KMS-11 (cell line): ENCODE data around the gene FBRS.

ENCODE experiments used
- H2AFZ ChIP-seq: fragments of 200-600 bp; sonication (generic); 2 replicates; pipeline ENCODE4 v1.6.1; 2016; ENCODE audit warnings: antibody characterized with exemption, mixed run types, low read depth
- H3K27ac ChIP-seq: fragments of 200-600 bp; sonication (generic); 2 replicates; pipeline ENCODE4 v1.6.1; 2016; ENCODE audit warnings: mild to moderate bottlenecking, mixed run types
- H3K27me3 ChIP-seq: fragments of 200-600 bp; sonication (generic); 2 replicates; pipeline ENCODE4 v1.6.1; 2017; ENCODE audit warnings: mild to moderate bottlenecking, low read depth, mixed run types, moderate library complexity; ENCODE audit not compliant: insufficient read depth
- H3K36me3 ChIP-seq: fragments of 200-600 bp; sonication (generic); 2 replicates; pipeline ENCODE4 v1.6.1; 2017; ENCODE audit warnings: mild to moderate bottlenecking, mixed run types; ENCODE audit not compliant: insufficient read depth
- H3K4me1 ChIP-seq: fragments of 200-600 bp; sonication (generic); 2 replicates; pipeline ENCODE4 v1.6.1; 2016; ENCODE audit warnings: mild to moderate bottlenecking, low read depth, mixed run types; ENCODE audit not compliant: poor library complexity, severe bottlenecking
- H3K4me2 ChIP-seq: fragments of 200-600 bp; sonication (generic); 2 replicates; pipeline ENCODE4 v1.7.0; 2016; ENCODE audit warnings: mild to moderate bottlenecking, mixed run types
- H3K4me3 ChIP-seq: fragments of 200-600 bp; sonication (generic); IDR thresholded peaks from 2 replicates; pipeline ENCODE4 v1.6.1; 2017; ENCODE audit warnings: low read depth, low read length, mixed read lengths; ENCODE audit not compliant: insufficient read depth
- H3K79me2 ChIP-seq: fragments of 200-600 bp; sonication (generic); 2 replicates; pipeline ENCODE4 v1.6.1; 2016; ENCODE audit warnings: low read depth, mixed run types; ENCODE audit not compliant: insufficient read depth
- H3K9ac ChIP-seq: fragments of 200-600 bp; sonication (generic); 2 replicates; pipeline ENCODE4 v1.6.1; 2016; ENCODE audit warnings: mild to moderate bottlenecking, mixed run types
- H4K20me1 ChIP-seq: fragments of 200-600 bp; sonication (generic); 2 replicates; pipeline ENCODE4 v1.6.1; 2016; ENCODE audit warnings: mild to moderate bottlenecking, mixed run types; ENCODE audit not compliant: insufficient read depth
- CTCF ChIP-seq: fragments of 200-600 bp; sonication (generic); conservative IDR thresholded peaks from 2 replicates; pipeline ENCODE4 v1.6.1; 2017; ENCODE audit warnings: low read depth, mild to moderate bottlenecking, antibody characterized with exemption, low read length, moderate library complexity, mixed read lengths

The FBRS gene

GRCh38 chr16:30637944-30638343 is 20.3 kb upstream of the FBRS start:
- Histone ChIP-seq H3K9ac (no peak overlapping the region), H2AFZ (no peak overlapping the region), H3K36me3 (no peaks in the 10 kb centered on the region), H4K20me1 (no peaks in the 10 kb centered on the region), H3K4me2 (no peak overlapping the region), H3K4me1 (peaks cover 16% of the 10 kb centered on the region), H3K27me3 (no peaks in the 10 kb centered on the region), H3K27ac (no peak overlapping the region), H3K4me3 (no peak overlapping the region), H3K79me2 (no peaks in the 10 kb centered on the region)
- peak; percentile 62 for TF ChIP-seq CTCF

- H2AFZ ChIP-seq = no peak overlapping the region
- no peaks in the 10 kb centered on the region for H3K79me2 ChIP-seq
- H4K20me1 ChIP-seq = no peaks in the 10 kb centered on the region
- H3K36me3 ChIP-seq = no peaks in the 10 kb centered on the region
- peaks cover 32% of the 10 kb centered on the region for H3K4me1 ChIP-seq
- H3K27me3 ChIP-seq = no peaks in the 10 kb centered on the region
- H3K4me2 ChIP-seq = no peak overlapping the region
- no peak overlapping the region for H3K9ac ChIP-seq
- H3K27ac ChIP-seq = no peak overlapping the region
- no peak overlapping the region for H3K4me3 ChIP-seq
- no peak for TF ChIP-seq CTCF
Measured at GRCh38 chr16:30641378-30641982, 16.8 kb upstream of the FBRS start.

- no peak for TF ChIP-seq CTCF
- H3K9ac ChIP-seq = no peak overlapping the region
- H4K20me1 ChIP-seq = no peaks in the 10 kb centered on the region
- H3K36me3 ChIP-seq = no peaks in the 10 kb centered on the region
- no peak overlapping the region for H3K4me3 ChIP-seq
- H3K27ac ChIP-seq = no peak overlapping the region
- peak overlapping the region; percentile 3; the same call in 1 of the 2 replicates for H3K4me2 ChIP-seq
- peaks cover 51% of the 10 kb centered on the region for H3K4me1 ChIP-seq
- no peak overlapping the region for H2AFZ ChIP-seq
- H3K27me3 ChIP-seq = no peaks in the 10 kb centered on the region
- no peaks in the 10 kb centered on the region for H3K79me2 ChIP-seq
Measured at GRCh38 chr16:30644334-30644830, 13.8 kb upstream of the FBRS start.

GRCh38 chr16:30645727-30646126 is 12.5 kb upstream of the FBRS start:
- no peak for TF ChIP-seq CTCF
- H2AFZ ChIP-seq = no peak overlapping the region

More at GRCh38 chr16:30645727-30646126, 12.5 kb upstream of the FBRS start:
- H3K27me3 ChIP-seq = no peaks in the 10 kb centered on the region
- H3K36me3 ChIP-seq = no peaks in the 10 kb centered on the region
- H3K79me2 ChIP-seq = no peaks in the 10 kb centered on the region
- H3K4me3 ChIP-seq = no peak overlapping the region
- no peaks in the 10 kb centered on the region for H4K20me1 ChIP-seq
- no peak overlapping the region for H3K27ac ChIP-seq
- no peak overlapping the region; the same call in 1 of the 2 replicates for H3K4me2 ChIP-seq
- no peak overlapping the region for H3K9ac ChIP-seq
- H3K4me1 ChIP-seq = peaks cover 56% of the 10 kb centered on the region
